OCI-LY3 (cell line): ENCODE data around the gene EPB41L4A.

ENCODE experiments used
- CTCF ChIP-seq: fragments of 200-600, 300-600 bp; sonication (generic); IDR thresholded peaks from 2 replicates; pipeline ENCODE4 v1.5.1; 2014; ENCODE audit warnings: antibody characterized with exemption, low read length, low read depth
- EZH2phosphoT487 ChIP-seq: fragments of 200-600 bp; shearing (Covaris generic); IDR thresholded peaks from 2 replicates; pipeline ENCODE4 v1.6.1; 2018; ENCODE audit warnings: antibody characterized with exemption, mixed run types, low read depth

- no peak for TF ChIP-seq CTCF
- TF ChIP-seq EZH2phosphoT487 = no peak
These were observed 161.1 kb downstream of the EPB41L4A start for GRCh38 chr5:112257976-112258375.
